CD4-positive, alpha-beta T cell treated with Interleukin-6 for 4 hours (primary cell): Measurements from ENCODE around the gene TRPV4.
A peak's percentile ranks its signal among the peaks of the same experiment; 100 is the strongest.
"Not testable (repeated sequence)": the region's sequence is repeated elsewhere in the genome, so short reads cannot be mapped to it uniquely, and the experiment has no call there.

ENCODE experiments used
- DNase-seq: peaks from one replicate; pipeline ENCODE4 v3.0.0-alpha.2; 2020; ENCODE audit warnings: mixed read lengths

Gene TRPV4

DNA sequence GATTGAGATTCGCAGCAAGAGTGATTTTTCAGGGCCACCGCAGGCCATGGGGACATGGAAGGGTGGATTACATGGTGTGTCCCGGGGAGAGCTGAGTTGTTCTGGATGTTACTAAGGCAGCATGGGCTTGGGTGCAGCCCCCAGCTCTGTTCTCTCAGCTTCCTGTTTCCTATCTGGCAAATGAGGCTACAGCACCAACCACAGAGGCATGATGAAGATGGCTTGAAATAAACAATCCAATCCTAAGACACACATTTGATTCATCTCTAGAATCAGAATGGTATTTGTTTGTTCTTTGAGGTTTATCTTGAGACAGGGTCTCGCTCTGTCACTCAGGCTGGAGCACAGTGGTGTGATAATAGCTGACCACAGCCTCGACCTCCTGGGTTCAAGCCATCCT, 25.6 kb upstream of the TRPV4 start:
- no peak for DNase-seq

DNA sequence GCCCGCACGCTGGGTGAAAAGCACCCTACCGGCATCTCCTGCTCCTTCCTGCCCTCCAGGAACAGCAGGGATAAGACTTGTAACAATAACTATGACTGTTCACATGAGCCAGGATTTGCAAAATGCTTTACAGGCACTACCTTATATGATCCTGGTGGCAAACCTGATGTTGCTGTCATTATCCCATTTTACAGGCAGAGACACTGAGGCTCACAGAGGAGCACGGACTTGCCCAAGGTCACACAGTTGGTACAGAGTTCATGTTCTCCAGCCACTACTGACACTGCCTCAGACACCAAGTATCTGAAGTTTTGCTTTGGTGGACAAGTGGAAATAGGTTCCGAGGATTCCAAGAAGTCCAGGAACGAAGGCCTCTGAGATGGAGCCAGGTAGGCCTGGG, 24.5 kb upstream of the TRPV4 start:
- DNase-seq = no peak

DNA sequence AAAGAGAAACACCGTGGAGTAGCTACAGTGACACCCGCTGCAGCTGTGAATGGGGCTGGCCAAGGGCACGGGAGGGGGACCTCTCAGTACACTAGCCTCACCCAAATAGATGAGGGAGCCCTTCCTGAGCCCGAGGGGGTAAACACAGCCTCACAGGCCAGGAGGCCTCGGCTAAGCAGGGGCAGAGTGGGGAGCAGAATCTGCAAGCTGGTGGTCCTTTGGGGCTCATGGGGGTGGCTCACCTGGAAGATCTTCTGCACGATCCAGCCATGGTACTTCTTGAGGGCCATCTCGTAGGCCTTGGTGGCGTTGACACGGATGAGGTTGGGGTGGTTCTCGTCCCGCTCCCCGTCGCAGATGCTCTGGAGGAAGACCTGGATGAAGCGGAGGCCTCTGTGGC, 22.2 kb upstream of the TRPV4 start:
- DNase-seq = no peak

DNA sequence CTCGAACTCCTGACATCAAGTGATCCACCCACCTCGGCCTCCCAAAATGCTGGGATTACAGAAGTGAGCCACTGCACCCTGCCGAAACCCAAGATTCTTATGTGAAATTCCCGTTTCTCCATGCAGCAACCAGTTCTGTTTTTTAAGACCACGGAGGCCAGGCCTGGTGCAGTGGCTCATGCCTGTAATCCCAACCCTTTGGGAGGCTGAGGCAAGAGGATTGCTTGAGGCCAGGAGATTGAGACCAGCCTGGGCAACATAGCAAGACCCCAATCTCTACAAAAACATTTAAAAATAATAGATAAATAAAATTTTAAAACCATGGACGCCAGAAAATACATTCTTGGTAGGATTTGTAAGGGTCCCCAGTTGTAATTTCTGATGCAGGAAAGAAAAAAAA, 17.3 kb upstream of the TRPV4 start:
- DNase-seq = not testable (repeated sequence)

DNA sequence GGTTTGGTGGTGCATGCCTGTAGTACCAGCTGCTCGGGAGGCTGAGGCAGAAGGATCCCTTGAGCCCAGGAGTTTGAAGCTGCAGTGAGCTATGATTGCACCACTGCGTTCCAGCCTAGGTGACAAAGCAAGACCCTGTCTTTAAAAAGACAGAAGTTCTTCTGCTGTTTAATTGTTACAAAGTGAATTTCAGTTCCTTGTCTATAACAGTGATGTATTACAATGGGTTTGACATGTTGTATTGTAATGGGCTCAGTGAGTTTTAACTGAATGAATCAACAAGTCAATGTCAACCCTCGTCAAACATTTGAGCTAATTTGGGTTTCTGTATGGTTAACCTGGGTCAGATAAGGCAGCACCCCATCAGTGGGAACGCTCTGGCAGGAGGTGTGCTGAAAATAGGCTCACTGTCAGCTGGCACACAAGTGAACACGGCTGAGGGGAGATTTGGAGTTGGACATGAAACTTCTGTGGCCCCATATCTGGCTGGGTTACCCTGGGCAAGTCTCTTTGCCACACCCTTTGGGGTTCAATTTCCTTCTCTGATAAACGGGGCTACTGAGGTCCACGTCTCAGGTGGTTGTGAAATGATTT, 14.0 kb upstream of the TRPV4 start:
- DNase-seq = no peak

DNA sequence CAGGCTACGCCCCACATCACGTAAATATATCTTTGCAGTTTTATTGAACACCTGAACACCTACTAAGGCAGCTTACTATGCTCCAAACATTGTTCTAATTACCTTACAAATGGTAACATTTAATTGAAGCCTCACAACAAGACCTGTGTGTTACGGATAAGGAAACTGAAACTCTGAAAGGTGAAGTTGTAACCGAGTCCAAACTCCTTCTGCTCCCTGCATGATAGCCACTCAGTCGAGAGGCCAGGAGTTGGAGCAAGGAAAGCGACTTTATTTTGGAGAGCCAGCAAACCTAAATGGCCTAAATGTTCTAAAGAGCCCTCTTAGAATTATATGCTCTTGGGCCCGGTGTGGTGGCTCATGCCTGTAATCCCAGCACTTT, 12.6 kb upstream of the TRPV4 start:
- no peak for DNase-seq

DNA sequence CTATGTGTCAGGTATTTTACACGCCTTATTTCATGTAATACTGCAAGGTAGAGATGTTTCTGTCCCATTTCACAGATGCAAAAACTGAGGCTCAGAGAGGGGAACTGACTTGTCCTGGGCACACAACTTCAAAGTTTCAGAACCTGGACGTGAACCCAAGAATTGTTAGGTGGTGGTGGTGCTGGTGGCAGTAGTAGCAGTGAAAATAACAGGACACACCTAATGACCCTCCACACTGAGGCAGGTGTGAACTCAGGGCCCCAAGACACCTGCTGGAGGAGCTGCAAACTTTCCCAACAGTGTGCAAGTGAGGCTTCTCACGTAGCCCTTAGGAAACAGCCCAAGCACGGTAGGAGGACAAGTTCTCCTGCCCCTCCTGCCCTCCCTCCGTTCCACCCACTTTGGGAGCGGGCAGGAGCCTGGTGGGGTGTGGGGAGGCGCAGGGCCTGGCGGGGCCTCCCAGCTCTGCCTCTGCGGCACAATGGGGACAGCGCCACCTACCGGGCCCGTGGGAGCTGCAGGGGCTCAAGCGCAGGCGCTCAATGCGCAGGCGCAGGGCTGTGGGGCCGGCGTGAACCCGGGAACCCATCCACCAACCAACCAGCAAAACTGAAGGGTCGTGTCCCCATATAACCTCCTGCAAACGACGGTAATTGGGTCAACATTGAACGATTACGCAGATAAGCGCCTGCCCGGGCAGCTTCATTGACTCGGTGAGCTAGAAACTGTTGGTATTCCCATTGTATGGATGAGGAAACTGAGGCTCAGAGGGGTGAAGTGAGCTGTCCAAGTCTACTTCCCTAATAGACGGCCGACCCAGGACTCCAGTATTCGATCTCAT, 12.0 kb upstream of the TRPV4 start:
- peak; percentile 91 for DNase-seq

DNA sequence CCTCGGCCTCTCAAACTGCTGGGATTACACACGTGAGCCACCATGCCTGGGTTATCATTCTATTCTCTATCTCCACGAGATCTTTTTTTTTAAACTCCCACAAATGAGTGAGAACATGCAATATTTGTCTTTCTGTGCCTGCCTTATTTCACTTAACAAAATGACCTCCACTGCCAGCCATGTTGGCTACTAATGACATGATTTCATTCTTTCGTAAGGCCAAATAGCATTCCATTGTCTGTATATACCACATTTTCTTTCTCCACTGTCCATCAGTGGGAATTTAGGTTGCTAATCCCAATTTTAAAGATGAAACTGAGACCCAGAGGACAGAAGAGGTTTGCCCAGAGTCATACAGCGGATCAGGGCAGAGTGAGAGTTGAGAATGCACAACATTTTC, 10.9 kb upstream of the TRPV4 start:
- no peak for DNase-seq

DNA sequence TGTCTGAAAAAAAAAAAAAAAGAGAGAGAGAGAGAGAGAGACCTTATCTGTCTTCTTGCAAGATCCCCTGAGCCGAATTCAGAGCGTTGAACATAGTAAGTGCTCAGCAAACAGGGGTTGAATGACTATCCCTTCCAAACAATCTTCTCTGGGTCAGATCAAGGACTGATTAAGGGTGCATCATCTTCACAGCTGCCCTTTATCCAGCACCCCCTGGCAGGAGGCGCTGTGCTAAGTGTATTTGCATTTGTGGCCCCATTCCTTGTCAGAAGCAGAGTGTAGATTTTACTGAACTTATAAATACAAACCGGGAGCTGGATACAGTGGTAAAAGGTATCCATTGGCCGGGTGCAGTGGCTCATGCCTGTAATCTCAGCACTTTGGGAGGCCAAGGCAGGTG, 8.8 kb upstream of the TRPV4 start:
- no peak for DNase-seq

DNA sequence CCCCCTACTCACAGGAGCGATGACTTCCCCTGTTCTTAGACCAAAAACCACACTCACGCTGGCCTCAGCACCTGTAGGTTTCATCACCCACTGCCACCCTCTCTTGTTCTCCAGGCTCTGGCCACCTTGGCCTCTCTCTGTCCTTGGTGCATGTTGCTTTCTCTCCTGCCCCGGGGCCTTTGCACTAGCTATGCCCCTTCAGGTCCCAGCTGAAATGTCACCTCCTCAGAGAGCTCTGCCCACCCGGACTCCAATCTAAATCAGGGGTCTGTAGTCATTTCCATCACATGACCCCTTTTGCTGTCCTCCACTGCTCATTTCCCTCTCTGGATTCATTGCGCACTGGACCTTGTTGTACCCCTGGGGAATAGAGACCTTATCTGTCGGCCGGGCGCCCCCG, 8.2 kb upstream of the TRPV4 start:
- DNase-seq = no peak

DNA sequence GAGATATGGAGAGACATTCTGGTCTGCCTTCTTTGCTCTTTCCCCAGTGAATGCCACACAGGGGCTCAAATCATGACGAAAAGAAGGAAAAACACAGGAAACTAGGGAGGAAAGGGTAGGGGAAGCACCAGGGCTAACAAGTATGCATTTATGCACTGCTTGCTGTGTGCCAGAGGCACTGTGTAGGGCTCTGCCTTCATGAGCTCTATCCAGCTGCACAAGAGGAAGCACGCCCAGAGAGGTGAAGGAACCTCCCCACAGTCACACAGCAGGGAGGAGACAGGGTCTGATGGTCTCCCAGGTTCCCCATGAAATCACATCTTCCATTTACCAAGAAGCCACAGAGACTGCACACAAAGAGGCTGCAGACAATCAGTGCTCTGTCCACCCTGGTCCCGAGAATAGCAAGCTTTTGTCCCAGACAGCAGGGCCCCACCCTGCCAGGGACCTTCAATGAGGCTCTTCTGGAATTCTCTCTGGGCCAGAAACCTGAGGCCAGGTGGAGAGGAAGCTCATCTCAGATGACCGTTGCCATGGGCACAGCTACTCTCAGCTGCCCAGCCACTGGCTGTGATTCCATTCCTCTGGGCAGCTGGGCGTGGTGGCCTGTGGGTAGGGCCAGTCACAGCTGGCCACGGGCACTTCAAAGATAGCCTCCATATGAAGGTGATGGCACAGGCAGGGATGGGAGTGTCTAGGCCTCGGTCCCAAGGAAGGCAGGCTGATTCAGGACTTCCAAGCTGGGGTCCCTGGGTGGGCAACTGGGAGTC, 7.3 kb upstream of the TRPV4 start:
- no peak for DNase-seq

DNA sequence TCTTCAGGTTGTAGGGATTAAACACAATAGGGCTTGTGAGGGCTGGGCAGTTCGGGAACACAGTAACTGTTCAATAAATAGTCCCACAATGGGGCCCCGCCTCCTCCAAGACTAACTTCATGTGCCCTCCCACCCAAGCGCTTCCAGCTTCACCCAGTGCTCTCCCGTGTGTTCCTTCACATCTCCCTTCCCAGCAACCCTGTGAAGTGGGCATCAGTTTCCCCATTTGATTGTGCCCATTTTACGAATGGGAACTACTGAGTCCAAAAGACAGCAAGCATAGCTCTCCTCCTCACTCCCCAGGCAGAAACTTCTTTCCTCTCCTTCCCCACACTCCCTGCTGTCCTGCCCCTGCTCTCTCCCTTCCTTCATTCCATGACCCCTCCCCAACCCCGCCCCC, 6.2 kb upstream of the TRPV4 start:
- DNase-seq = no peak

DNA sequence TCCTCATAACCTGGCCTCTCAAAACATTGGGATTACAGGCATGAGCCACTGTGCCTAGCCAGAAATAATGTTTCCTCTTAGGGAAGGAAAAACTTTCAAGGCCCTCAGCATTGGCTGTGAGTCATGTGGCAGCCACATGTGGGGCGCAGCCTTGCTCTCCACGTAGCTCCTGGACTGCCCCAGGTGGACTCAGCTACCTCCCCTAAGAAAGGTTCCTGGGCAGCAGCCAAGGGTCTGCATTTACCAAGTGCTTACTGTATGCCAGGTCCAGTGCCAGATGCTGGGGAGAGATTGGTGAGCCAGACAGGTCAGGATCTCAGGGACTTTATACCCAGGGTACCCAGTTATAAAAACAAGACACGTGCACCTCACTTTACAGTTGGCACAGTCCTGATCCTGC, 3.7 kb upstream of the TRPV4 start:
- DNase-seq = no peak

DNA sequence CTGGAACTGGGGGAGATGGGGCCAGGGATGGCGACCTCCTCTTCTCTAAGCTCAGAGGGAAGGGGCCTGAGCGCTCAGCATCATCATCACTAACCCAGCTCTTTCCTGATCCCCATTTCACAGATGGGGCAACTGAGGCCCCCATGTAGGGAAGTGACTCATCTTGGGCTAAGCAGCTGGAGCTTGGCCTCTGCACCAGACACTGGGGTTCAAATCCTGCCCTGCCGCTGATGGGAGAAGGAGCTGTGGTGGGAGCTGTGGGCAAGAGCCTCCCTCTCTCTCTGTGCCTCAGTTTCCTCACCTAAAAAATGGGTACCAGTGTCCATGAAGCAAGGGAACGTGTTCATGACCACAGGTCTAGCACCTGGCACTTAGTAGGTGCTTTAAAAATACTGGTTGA, 2.6 kb upstream of the TRPV4 start:
- DNase-seq = no peak

DNA sequence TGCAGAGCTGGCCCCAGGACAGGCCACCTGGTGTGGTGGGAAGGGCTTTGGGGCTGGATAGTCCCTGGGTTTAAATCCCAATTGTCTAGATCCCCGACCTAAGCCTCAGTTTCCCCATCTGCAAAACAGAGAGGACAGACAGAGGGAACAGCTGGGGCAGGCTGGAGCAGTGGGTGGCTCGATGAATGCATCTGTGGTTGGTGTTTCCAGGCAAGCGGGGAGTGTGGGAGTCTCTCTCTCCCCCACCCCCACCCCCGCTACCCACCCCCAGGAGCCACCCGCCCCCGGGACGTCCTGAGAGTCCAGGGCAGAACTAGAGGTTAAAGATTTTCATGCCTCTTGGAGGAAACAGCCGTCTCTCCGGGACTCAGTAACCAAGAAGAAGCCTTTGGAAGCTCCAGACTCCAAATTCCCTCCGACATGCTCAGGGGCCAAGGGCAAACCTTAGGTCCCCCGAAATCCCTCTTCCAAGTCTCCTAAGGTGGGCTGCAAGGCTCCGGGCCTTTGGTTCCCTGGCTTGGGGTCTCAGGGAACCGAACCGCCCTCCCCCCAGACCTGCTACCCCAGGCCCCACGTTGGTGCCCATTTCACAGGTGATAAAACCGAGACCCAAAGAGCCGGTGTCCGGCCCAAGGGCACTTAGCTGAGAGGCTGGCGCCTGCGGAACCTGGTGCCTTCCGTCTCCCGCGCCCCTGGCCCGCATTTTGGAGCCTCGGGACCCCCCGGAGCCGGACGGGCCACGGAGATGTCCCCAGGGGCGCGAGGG, 474 bp downstream of the TRPV4 start:
- no peak for DNase-seq

DNA sequence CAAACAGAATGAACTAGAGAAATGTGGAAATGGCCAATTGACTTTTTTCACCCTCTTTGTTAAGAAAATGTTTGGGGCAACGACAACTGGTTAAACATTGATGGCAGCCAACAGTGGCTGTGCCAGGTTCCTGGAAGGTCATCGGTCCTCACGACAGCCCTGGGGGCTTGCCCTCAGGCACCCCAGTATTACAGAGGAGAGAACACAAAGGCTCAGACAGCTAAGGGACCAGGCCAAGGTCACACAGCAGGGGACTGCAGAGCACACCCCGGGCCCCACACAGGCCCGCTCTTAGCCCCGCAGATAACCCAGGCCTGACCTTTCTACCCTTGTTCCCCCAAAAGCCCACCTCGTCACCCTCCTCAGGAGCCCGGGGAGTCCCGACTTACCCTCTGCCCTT, 1.3 kb downstream of the TRPV4 start:
- DNase-seq = no peak

DNA sequence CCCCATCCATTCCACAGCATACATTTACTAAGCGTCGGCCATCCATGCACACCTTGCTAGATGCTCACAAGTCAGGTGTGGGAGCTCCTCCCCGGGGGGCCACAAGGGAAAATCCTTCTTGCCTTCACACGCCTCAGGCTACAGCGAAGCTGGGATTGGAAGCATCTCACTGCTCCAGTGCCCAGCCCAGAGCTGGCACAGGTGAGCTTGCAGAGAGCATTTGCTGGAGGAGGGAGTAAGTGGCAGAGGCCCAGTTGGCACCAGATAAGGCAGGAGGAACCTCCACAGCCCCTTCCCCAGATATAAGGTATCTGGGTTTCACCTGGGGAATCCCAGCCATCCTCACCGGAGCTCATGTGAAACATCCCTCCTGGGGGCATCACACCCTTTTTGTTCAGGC, 1.8 kb downstream of the TRPV4 start:
- DNase-seq = no peak

DNA sequence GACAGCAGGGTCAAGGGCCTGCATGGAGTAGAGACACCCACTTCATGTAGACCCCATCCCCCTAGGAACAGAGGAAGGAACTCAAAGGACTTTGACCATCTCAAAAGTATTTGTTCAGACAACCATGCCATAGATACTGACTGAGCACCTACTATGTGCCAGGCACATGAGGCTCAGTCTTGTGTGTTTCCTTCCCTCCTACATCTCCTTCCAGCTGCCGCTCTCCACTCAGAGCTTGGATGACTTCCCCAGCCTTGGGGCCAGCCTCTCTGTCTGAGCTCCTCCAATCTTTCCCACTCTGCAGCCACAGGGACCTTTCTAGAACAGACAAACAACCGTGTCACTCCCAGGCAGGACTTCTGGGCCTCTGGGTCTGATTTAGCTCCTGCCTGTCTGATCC, 2.5 kb downstream of the TRPV4 start:
- DNase-seq = no peak

DNA sequence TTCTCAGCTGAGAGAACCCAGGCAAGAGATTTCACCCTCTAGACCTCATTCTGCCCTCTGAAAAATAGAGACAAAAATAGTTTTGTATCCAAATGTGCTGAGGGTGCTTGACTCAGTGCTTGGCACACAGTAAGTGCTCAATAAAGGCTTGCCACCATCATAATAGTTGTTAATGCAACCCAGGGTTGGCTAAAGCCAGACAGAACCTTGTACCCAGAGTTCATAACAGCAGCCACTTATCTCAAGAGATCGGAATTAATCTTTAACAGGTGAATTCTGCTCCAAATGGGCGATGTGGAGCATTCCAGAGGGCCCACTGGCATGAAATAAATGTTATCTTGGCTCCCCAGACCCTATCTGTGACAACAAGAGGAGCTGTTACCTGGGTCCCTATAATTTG, 2.9 kb downstream of the TRPV4 start:
- DNase-seq = no peak

DNA sequence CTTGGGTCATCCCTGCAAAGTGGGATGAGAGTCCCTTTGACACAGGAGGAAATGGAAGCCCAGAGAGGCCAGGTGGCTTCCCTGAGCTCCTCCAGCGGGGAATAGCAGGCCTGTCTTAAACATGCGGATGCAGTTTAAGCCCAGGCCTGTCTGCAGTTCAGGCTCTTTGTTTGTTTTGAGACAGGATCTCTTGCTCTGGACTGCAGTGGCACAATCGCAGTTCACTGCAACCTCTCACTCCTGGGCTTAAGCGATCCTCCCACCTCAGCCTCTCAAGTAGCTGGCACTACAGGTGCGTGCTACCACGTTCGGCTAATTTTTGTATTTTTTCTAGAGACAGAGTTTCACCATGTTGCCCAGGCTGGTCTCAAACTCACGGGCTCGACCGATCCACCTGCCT, 3.5 kb downstream of the TRPV4 start:
- DNase-seq = no peak

DNA sequence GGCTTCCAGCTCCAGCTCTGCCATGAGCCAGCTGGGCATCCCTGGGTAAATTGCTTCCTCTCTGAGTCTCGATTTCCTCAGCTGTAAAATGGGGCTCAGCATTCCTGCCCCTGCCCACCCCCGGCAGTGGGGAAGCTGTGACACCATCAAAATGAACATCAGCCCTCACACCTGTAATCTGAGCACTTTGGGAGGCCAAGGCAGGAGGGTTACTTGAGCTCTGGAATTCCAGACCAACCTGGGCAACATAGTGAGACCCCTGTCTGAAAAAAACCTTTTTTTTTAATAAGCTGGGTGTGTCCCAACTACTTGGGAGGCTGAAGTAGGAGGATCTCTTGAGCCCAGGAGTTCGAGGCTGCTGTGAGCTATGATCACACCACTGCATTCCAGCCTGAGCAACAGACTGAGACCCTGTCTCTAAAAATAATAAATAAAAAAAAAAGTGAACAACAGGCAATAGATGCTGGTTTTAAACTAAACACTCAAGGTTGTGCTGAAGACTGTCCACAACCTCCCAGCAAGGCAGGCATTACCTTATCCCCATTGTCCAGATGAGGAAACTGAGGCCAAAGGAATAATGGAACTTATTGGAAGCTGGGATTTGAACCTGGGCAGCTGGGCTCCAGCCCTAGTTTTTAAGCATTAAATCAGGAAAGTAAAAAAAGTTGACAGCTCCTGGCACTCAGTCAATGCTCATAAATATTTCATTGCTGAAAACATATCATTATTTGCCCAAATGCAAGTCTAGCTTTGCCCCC, 4.3 kb downstream of the TRPV4 start:
- DNase-seq = no peak
